ENCODE measurements around the gene ELMO2. TPM values are rescaled to one million over a fixed set of nuclear protein-coding genes. Genes with fewer than 3 reads are reported as not detected.

ELMO2 gene
- total RNA-seq, 1 experiment from 2014 or later = 34.2 TPM

GRCh38 chr20:46343975-46344357, 62.4 kb downstream of the ELMO2 start:
- no peak for DNase-seq
- H3K36me3 ChIP-seq (replicated peaks; ENCODE audit: control insufficient read depth, insufficient read depth, low read length) = no peaks in the 10 kb centered on the region
- no peak overlapping the region for H3K4me3 ChIP-seq (ENCODE audit: insufficient read depth, low read depth, low read length)
- H3K27me3 ChIP-seq (ENCODE audit: control insufficient read depth, insufficient read depth, low read length) = peaks cover 14% of the 10 kb centered on the region

GRCh38 chr20:46343348-46343974, 63.0 kb downstream of the ELMO2 start:
- no peaks in the 10 kb centered on the region for H3K36me3 ChIP-seq (replicated peaks; ENCODE audit: control insufficient read depth, insufficient read depth, low read length)
- no peak overlapping the region for H3K4me3 ChIP-seq (ENCODE audit: insufficient read depth, low read depth, low read length)
- peaks cover 14% of the 10 kb centered on the region for H3K27me3 ChIP-seq (ENCODE audit: control insufficient read depth, insufficient read depth, low read length)
- no peak for DNase-seq

GRCh38 chr20:46342451-46343347, 63.7 kb downstream of the ELMO2 start:
- peaks cover 14% of the 10 kb centered on the region for H3K27me3 ChIP-seq (ENCODE audit: control insufficient read depth, insufficient read depth, low read length)
- no peak overlapping the region for H3K4me3 ChIP-seq (ENCODE audit: insufficient read depth, low read depth, low read length)
- H3K36me3 ChIP-seq (replicated peaks; ENCODE audit: control insufficient read depth, insufficient read depth, low read length) = no peaks in the 10 kb centered on the region
- DNase-seq = no peak

GRCh38 chr20:46342010-46342378, 64.4 kb downstream of the ELMO2 start:
- Histone ChIP-seq H3K36me3 (replicated peaks; ENCODE audit: control insufficient read depth, insufficient read depth, low read length) (no peaks in the 10 kb centered on the region), H3K4me3 (ENCODE audit: insufficient read depth, low read depth, low read length) (no peak overlapping the region), H3K27me3 (ENCODE audit: control insufficient read depth, insufficient read depth, low read length) (peaks cover 14% of the 10 kb centered on the region)
- no peak for DNase-seq

GRCh38 chr20:46341074-46342009, 65.1 kb downstream of the ELMO2 start:
- H3K36me3 ChIP-seq (replicated peaks; ENCODE audit: control insufficient read depth, insufficient read depth, low read length) = no peaks in the 10 kb centered on the region
- H3K27me3 ChIP-seq (ENCODE audit: control insufficient read depth, insufficient read depth, low read length) = peaks cover 14% of the 10 kb centered on the region
- H3K4me3 ChIP-seq (ENCODE audit: insufficient read depth, low read depth, low read length) = no peak overlapping the region

GRCh38 chr20:46339037-46339436, 67.4 kb downstream of the ELMO2 start:
- Histone ChIP-seq H3K36me3 (replicated peaks; ENCODE audit: control insufficient read depth, insufficient read depth, low read length) (no peaks in the 10 kb centered on the region), H3K27me3 (ENCODE audit: control insufficient read depth, insufficient read depth, low read length) (peaks cover 11% of the 10 kb centered on the region), H3K4me3 (ENCODE audit: insufficient read depth, low read depth, low read length) (no peak overlapping the region)
- DNase-seq = no peak

More at GRCh38 chr20:46341074-46342009, 65.1 kb downstream of the ELMO2 start:
- DNase-seq = no peak

GRCh38 chr20:46336735-46337134, 69.7 kb downstream of the ELMO2 start:
- H3K36me3 ChIP-seq (replicated peaks; ENCODE audit: control insufficient read depth, insufficient read depth, low read length) = no peaks in the 10 kb centered on the region
- H3K4me3 ChIP-seq (ENCODE audit: insufficient read depth, low read depth, low read length) = no peak overlapping the region
- DNase-seq = no peak
- H3K27me3 ChIP-seq (ENCODE audit: control insufficient read depth, insufficient read depth, low read length) = peaks cover 3% of the 10 kb centered on the region

GRCh38 chr20:46334303-46334904, 72.0 kb downstream of the ELMO2 start:
- Histone ChIP-seq H3K4me3 (ENCODE audit: insufficient read depth, low read depth, low read length) (no peak overlapping the region), H3K36me3 (replicated peaks; ENCODE audit: control insufficient read depth, insufficient read depth, low read length) (no peaks in the 10 kb centered on the region), H3K27me3 (ENCODE audit: control insufficient read depth, insufficient read depth, low read length) (peaks cover 3% of the 10 kb centered on the region)
- no peak for DNase-seq

- H3K27me3 ChIP-seq (ENCODE audit: control insufficient read depth, insufficient read depth, low read length) = peaks cover 3% of the 10 kb centered on the region
- no peak for DNase-seq
- no peak overlapping the region for H3K4me3 ChIP-seq (ENCODE audit: insufficient read depth, low read depth, low read length)
- no peaks in the 10 kb centered on the region for H3K36me3 ChIP-seq (replicated peaks; ENCODE audit: control insufficient read depth, insufficient read depth, low read length)
These were observed 73.0 kb downstream of the ELMO2 start for GRCh38 chr20:46333161-46333991.

- Histone ChIP-seq H3K4me3 (ENCODE audit: insufficient read depth, low read depth, low read length) (no peak overlapping the region), H3K27me3 (ENCODE audit: control insufficient read depth, insufficient read depth, low read length) (peaks cover 3% of the 10 kb centered on the region), H3K36me3 (replicated peaks; ENCODE audit: control insufficient read depth, insufficient read depth, low read length) (no peaks in the 10 kb centered on the region)
These were observed 73.8 kb downstream of the ELMO2 start for GRCh38 chr20:46332373-46333160.

GRCh38 chr20:46331611-46332361, 74.6 kb downstream of the ELMO2 start:
- Histone ChIP-seq H3K27me3 (ENCODE audit: control insufficient read depth, insufficient read depth, low read length) (peaks cover 3% of the 10 kb centered on the region), H3K36me3 (replicated peaks; ENCODE audit: control insufficient read depth, insufficient read depth, low read length) (no peaks in the 10 kb centered on the region), H3K4me3 (ENCODE audit: insufficient read depth, low read depth, low read length) (no peak overlapping the region)
- no peak for DNase-seq

More at GRCh38 chr20:46332373-46333160, 73.8 kb downstream of the ELMO2 start:
- peak; percentile 72 for DNase-seq

GRCh38 chr20:46330831-46331371, 75.5 kb downstream of the ELMO2 start:
- H3K36me3 ChIP-seq (replicated peaks; ENCODE audit: control insufficient read depth, insufficient read depth, low read length) = no peaks in the 10 kb centered on the region
- H3K27me3 ChIP-seq (ENCODE audit: control insufficient read depth, insufficient read depth, low read length) = peaks cover 3% of the 10 kb centered on the region
- no peak overlapping the region for H3K4me3 ChIP-seq (ENCODE audit: insufficient read depth, low read depth, low read length)
- no peak for DNase-seq
